H1 (cell line): Measurements from ENCODE around the gene RAB29. TPM values are rescaled to one million over a fixed set of nuclear protein-coding genes. Genes with fewer than 3 reads are reported as not detected.

Source experiments
- CHD7 ChIP-seq: fragments of 300-600 bp; sonication (generic); IDR thresholded peaks from 2 replicates; pipeline ENCODE4 v1.7.1; 2012; ENCODE audit warnings: low read length, moderate library complexity, mild to moderate bottlenecking, inconsistent platforms; ENCODE audit not compliant: insufficient replicate concordance
- JUND ChIP-seq: IDR thresholded peaks from 2 replicates; pipeline ENCODE4 v1.6.1; 2011; ENCODE audit warnings: mild to moderate bottlenecking, improper control_type of control experiment, low read length
- polyA plus RNA-seq, 7 experiments: library from polyadenylated mRNA; depleted of rRNA in 3 of 7; stranded (reverse) in 5 of 7; unstranded in 2 of 7; fragments of >200 nt in 5 of 7; fragments of 200-250 nt in 2 of 7; gene quantifications; 1 replicate in 5 of 7; 2 replicates in 1 of 7; 4 replicates in 1 of 7; pipeline versions ENCODE4 v1.2.1 to v1.2.3, GENCODE V29; 2011 to 2013; ENCODE audit warnings: missing spikeins in 2 of 7, mixed read lengths in 2 of 7
- total RNA-seq: library from RNA; stranded (reverse); fragmentation: NEBNext Ultra II Directional; extraction: Animal tissue kit (Norgen Biotek cat#: 25700); gene quantifications from 2 replicates; pipeline ENCODE4 v1.2.1, GENCODE V29; 2021

Gene RAB29
- total and polyA plus RNA-seq, 2 of the 8 experiments (the other 6 are each of a cell fraction or from before 2014, with no cell fraction given): 10.1 to 17.3 TPM

- no peak for TF ChIP-seq CHD7
- TF ChIP-seq JUND: no peak
These were observed 25.8 kb downstream of the RAB29 start (continued) for GRCh38 chr1:205749234-205750137.
